Thoracic aorta (tissue), 2 donors: ENCODE measurements around the gene AHI1. TPM values are rescaled to one million over a fixed set of nuclear protein-coding genes. Genes with fewer than 3 reads are reported as not detected.

Source experiments
- ATAC-seq: fragments of 150-250 bp; one replicate; pipeline ENCODE4 v1.8.0; 2017; ENCODE audit warnings: low read depth; ENCODE audit not compliant: insufficient number of reproducible peaks, low FRiP score
- DNase-seq: peaks from one replicate; pipeline ENCODE4 v3.0.0-alpha.2; 2020; ENCODE audit warnings: low spot score
- H3K27ac ChIP-seq, 2 donors: fragments of 200-600 bp; sonication (generic); 1 replicate in 1 of 2; 2 replicates in 1 of 2; pipeline ENCODE4 v1.5.1; 2016; ENCODE audit warnings: mild to moderate bottlenecking in 2 of 2, moderate library complexity in 2 of 2
- H3K27me3 ChIP-seq: fragments of 200-600 bp; sonication (generic); replicated peaks from 2 replicates; pipeline ENCODE4 v1.6.0; 2016; ENCODE audit warnings: mild to moderate bottlenecking; ENCODE audit not compliant: insufficient read depth
- H3K36me3 ChIP-seq: fragments of 200-600 bp; sonication (generic); one replicate; pipeline ENCODE4 v1.5.1; 2016
- H3K4me1 ChIP-seq, 2 donors: fragments of 200-600 bp; sonication (generic); 1 replicate in 1 of 2; 2 replicates in 1 of 2; pipeline versions ENCODE4 v1.5.1 to v1.6.0; 2016; ENCODE audit warnings: low read depth in 2 of 2, mild to moderate bottlenecking in 1 of 2; ENCODE audit not compliant: control insufficient read depth in 1 of 2
- H3K4me3 ChIP-seq: fragments of 200-600 bp; sonication (generic); 2 replicates; pipeline ENCODE4 v1.5.1; 2016; ENCODE audit warnings: mild to moderate bottlenecking
- H3K9me3 ChIP-seq: fragments of 200-600 bp; sonication (generic); 2 replicates; pipeline ENCODE4 v1.5.1; 2016
- CTCF ChIP-seq: fragments of 200-600 bp; sonication (generic); IDR thresholded peaks from one replicate; pipeline ENCODE4 v1.5.1; 2019; ENCODE audit warnings: antibody characterized with exemption
- total RNA-seq, 2 donors: library from RNA; depleted of rRNA; stranded (reverse); fragments of >200 nt; gene quantifications; one replicate each; pipeline versions ENCODE4 v1.1.0 to v1.2.3, GENCODE V29; 2016

Gene AHI1
- total RNA-seq, 2 donors from 2014 or later: 21.7 to 65.5 TPM

GRCh38 chr6:135527960-135528249 is 30.4 kb upstream of the AHI1 start:
- Histone ChIP-seq H3K36me3 (no peaks in the 10 kb centered on the region), H3K9me3 (no peaks in the 10 kb centered on the region), H3K4me1 (no peaks in the 10 kb centered on the region), H3K4me3 (no peak overlapping the region), H3K27ac (no peak overlapping the region), H3K27me3 (no peaks in the 10 kb centered on the region)
- TF ChIP-seq CTCF: no peak
- ATAC-seq: no peak
- DNase-seq: no peak

- no peaks in the 10 kb centered on the region for H3K36me3 ChIP-seq
- DNase-seq (no peak), ATAC-seq (no peak)
- no peaks in the 10 kb centered on the region for H3K27me3 ChIP-seq
- H3K9me3 ChIP-seq: no peaks in the 10 kb centered on the region
- no peak overlapping the region for H3K4me3 ChIP-seq
- no peaks in the 10 kb centered on the region for H3K4me1 ChIP-seq
- H3K27ac ChIP-seq: no peak overlapping the region
- TF ChIP-seq CTCF: no peak
These were observed 29.8 kb upstream of the AHI1 start for GRCh38 chr6:135527116-135527959.

- no peak overlapping the region for H3K4me3 ChIP-seq
- no peak for TF ChIP-seq CTCF
- H3K27ac ChIP-seq: no peak overlapping the region
- ATAC-seq (no peak), DNase-seq (no peak)
- no peaks in the 10 kb centered on the region for H3K27me3 ChIP-seq
- H3K9me3 ChIP-seq: no peaks in the 10 kb centered on the region
- H3K4me1 ChIP-seq: no peaks in the 10 kb centered on the region
- H3K36me3 ChIP-seq: no peaks in the 10 kb centered on the region
These were observed 28.1 kb upstream of the AHI1 start for GRCh38 chr6:135525594-135525993.

GRCh38 chr6:135522965-135523692 is 25.6 kb upstream of the AHI1 start:
- Histone ChIP-seq H3K36me3 (no peaks in the 10 kb centered on the region), H3K4me3 (no peak overlapping the region), H3K27me3 (no peaks in the 10 kb centered on the region), H3K27ac (no peak overlapping the region), H3K9me3 (no peaks in the 10 kb centered on the region), H3K4me1 (no peaks in the 10 kb centered on the region)
- TF ChIP-seq CTCF: no peak
- DNase-seq (no peak), ATAC-seq (no peak)

GRCh38 chr6:135521431-135521830 is 23.9 kb upstream of the AHI1 start:
- Histone ChIP-seq H3K9me3 (no peaks in the 10 kb centered on the region), H3K27ac (no peak overlapping the region), H3K36me3 (no peaks in the 10 kb centered on the region), H3K4me1 (no peaks in the 10 kb centered on the region), H3K27me3 (no peaks in the 10 kb centered on the region), H3K4me3 (no peak overlapping the region)
- ATAC-seq: no peak
- DNase-seq: no peak
- no peak for TF ChIP-seq CTCF
